ENCODE results near the gene DNM3.

The DNM3 gene

DNA sequence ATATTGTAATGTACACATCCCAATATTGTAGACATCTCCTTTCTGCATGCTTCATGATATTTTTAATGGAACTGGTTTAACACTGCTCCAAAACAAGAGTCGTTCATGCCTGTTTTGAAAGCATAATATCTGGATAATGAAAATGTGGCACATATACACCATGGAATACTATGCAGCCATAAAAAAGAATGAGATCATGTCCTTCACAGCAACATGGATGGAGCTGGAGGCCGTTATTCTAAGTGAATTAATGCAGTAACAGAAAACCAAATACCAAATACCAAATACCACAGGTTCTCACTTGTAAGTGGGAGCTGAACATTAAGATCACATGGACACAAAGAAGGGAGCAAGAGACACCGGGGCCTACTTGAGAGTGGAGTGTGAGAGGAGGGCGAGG, 487.0 kb downstream of the DNM3 start:
- in situ Hi-C loops (cut with MboI; ENCODE audit: low pct_unique_long_range_greater_than_20kb, low sequenced_read_pairs, unreplicated experiment), result no loop called here
- DNase-seq (ENCODE audit: low spot score), result no peak
- TF ChIP-seq, protein P1, sequence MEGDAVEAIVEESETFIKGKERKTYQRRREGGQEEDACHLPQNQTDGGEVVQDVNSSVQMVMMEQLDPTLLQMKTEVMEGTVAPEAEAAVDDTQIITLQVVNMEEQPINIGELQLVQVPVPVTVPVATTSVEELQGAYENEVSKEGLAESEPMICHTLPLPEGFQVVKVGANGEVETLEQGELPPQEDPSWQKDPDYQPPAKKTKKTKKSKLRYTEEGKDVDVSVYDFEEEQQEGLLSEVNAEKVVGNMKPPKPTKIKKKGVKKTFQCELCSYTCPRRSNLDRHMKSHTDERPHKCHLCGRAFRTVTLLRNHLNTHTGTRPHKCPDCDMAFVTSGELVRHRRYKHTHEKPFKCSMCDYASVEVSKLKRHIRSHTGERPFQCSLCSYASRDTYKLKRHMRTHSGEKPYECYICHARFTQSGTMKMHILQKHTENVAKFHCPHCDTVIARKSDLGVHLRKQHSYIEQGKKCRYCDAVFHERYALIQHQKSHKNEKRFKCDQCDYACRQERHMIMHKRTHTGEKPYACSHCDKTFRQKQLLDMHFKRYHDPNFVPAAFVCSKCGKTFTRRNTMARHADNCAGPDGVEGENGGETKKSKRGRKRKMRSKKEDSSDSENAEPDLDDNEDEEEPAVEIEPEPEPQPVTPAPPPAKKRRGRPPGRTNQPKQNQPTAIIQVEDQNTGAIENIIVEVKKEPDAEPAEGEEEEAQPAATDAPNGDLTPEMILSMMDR (IDR thresholded peaks at IDR 0.05; ENCODE audit: extremely low read depth, insufficient read depth, missing control alignments), result no peak

DNA sequence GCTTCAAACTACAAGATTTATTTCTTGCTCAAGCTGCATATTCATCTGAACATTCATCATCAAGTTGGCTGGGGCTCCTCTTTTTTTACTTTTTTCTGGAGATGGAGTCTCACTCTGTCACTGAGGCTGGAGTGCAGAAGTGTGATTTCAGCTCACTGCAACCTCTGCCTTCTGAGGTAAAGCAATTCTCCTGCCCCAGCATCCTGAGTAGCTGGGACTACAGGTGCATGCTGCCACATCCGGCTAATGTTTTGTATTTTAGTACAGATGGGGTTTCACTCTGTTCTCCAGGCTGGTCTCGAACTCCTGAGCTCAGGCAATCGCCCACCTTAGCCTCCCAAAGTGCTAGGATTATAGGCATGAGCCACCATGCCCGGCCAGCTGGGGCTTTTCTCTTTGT, 490.9 kb downstream of the DNM3 start:
- in situ Hi-C loops (cut with MboI; ENCODE audit: low pct_unique_long_range_greater_than_20kb, low sequenced_read_pairs, unreplicated experiment), result no loop called here
- TF ChIP-seq, protein P1 (IDR thresholded peaks at IDR 0.05; ENCODE audit: extremely low read depth, insufficient read depth, missing control alignments), result no peak
- no peak for DNase-seq (ENCODE audit: low spot score)

DNA sequence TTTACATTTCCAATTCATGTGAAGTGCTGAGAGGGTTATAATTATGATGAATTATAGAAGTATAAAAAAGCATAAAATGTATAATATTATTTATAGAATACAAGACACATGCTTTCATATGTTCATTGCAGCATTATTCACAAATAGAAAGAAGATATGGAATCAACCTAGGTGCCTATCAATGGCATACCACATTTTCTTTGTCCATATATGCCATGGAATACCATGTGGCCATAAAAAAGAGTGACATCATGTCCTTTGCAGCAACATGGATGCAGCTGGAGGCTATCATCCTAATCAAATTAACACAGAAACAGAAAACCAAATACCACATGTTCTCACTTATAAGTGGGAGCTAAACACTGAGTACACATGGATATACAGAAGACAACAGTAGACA, 494.1 kb downstream of the DNM3 start:
- TF ChIP-seq, protein P1 (IDR thresholded peaks at IDR 0.05; ENCODE audit: extremely low read depth, insufficient read depth, missing control alignments), result no peak
- in situ Hi-C loops (cut with MboI; ENCODE audit: low pct_unique_long_range_greater_than_20kb, low sequenced_read_pairs, unreplicated experiment), result no loop called here
- no peak for DNase-seq (ENCODE audit: low spot score)

DNA sequence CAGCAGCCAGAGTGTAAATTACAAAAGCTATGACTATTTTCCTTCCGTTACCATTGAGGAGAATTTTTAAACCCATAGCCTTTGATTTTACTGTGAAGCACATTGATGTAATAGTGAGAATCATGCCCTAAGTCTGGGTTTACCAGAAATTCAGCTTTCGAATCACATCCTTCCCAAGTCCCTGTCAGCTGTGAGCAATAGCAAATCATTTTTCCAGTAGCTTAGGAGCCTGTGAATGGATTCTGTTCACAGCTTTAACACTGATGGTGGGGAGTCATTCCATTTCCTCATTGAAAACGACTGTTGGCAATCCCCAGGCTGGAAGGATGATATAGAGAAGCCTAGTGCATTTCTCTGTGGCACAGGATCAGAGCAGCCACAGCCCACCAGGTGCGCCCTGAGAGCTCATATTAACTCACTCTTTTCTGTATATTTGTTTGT, 497.0 kb downstream of the DNM3 start:
- in situ Hi-C loops (cut with MboI; ENCODE audit: low pct_unique_long_range_greater_than_20kb, low sequenced_read_pairs, unreplicated experiment), result no loop called here
- TF ChIP-seq, protein P1 (IDR thresholded peaks at IDR 0.05; ENCODE audit: extremely low read depth, insufficient read depth, missing control alignments), result no peak
- no peak for DNase-seq (ENCODE audit: low spot score)

DNA sequence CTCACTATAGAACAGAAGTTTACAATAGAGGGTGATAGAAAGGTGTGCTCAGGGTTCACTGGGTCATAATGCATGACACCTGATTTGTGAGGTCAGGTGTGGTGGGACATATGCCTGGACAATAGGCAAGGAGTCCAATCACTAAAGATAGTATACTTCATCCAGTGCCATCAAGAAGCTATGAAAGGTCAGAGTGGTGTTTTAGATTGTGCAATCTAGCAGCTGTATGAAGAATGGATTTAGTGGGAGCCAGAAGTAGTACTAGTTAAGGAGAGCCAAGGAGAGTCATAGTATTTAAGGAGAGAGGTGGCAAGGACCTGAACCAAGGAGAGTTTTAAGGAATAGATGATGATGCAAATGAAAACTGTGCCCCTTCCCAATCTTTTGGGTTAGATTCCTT, 498.5 kb downstream of the DNM3 start:
- in situ Hi-C loops (cut with MboI; ENCODE audit: low pct_unique_long_range_greater_than_20kb, low sequenced_read_pairs, unreplicated experiment), result loop anchor here (10.0 kb wide), 1 partner anchor 55 kb away; no protein-coding TSS in a partner anchor
- no peak for DNase-seq (ENCODE audit: low spot score)
- TF ChIP-seq, protein P1 (IDR thresholded peaks at IDR 0.05; ENCODE audit: extremely low read depth, insufficient read depth, missing control alignments), result no peak

DNA sequence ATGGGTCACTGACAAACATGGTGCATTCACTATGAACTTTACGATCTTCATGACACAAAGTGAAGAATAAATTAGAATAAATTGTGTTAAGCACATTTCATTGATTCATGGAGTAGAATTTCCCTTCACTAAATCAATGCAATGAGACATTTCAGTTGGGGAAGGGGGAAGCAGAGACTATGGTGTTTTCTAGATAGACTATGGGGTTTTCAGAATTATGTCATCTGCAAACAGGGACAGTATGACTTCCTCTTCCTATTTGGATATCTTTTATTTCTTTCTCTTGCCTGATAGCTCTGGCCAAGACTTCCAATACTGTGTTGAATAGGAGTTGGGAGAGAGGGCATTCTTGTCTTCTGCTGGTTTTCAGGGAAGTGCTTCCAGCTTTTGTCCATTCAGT, 499.2 kb downstream of the DNM3 start:
- in situ Hi-C loops (cut with MboI; ENCODE audit: low pct_unique_long_range_greater_than_20kb, low sequenced_read_pairs, unreplicated experiment), result loop anchor here (10.0 kb wide), 1 partner anchor 54 kb away; no protein-coding TSS in a partner anchor

More for the DNA sequence above, 499.2 kb downstream of the DNM3 start:
- TF ChIP-seq, protein P1 (IDR thresholded peaks at IDR 0.05; ENCODE audit: extremely low read depth, insufficient read depth, missing control alignments), result no peak
- DNase-seq (ENCODE audit: low spot score), result no peak

Data from GM13977 (cell line).